Caco-2 (cell line): ENCODE measurements around the gene MACO1. TPM values are rescaled to one million over a fixed set of nuclear protein-coding genes. Genes with fewer than 3 reads are reported as not detected.
A peak's percentile ranks its signal among the peaks of the same experiment; 100 is the strongest.

ENCODE experiments used
- BruUV-seq: library from RNA; stranded (reverse); fragments of 400-500 nt; replicated peaks from 2 replicates; lab custom pipeline; 2021; lab: Mats Ljungman, UMichigan
- CTCF ChIA-PET: fragments of 300-600 bp; sonication (Branson Sonifier 250); formaldehyde crosslinking; loops from one replicate; lab custom pipeline; 2022; ENCODE audit warnings: antibody characterized with exemption; lab: Charles Lee
- POLR2A ChIA-PET: fragments of 300-600 bp; sonication (Branson Sonifier 250); formaldehyde crosslinking; loops from one replicate; lab custom pipeline; 2022; ENCODE audit warnings: antibody characterized with exemption; lab: Charles Lee
- DNase-seq, 2 experiments: peaks; one replicate each; pipeline versions ENCODE4 v3.0.0 to v3.0.0-alpha.2; 2020 to 2022
- H3K27me3 ChIP-seq: replicated peaks from 2 replicates; pipeline ENCODE4 v1.6.0; 2011; ENCODE audit warnings: low read length; ENCODE audit not compliant: control insufficient read depth, insufficient read depth
- H3K36me3 ChIP-seq: 2 replicates; pipeline ENCODE4 v1.5.1; 2011; ENCODE audit warnings: low read length; ENCODE audit not compliant: control insufficient read depth, insufficient read depth
- H3K4me1 ChIP-seq: fragments of 250-450 bp; sonication (Bioruptor Pico); 2 replicates; pipeline ENCODE4 v1.5.1; 2020; ENCODE audit warnings: mild to moderate bottlenecking
- H3K4me3 ChIP-seq: 2 replicates; pipeline ENCODE4 v1.5.1; 2011; ENCODE audit warnings: low read depth, mild to moderate bottlenecking, control low read depth, low read length
- H3K9me3 ChIP-seq: fragments of 250-450 bp; sonication (Bioruptor Pico); 2 replicates; pipeline ENCODE4 v1.5.1; 2020; ENCODE audit warnings: mild to moderate bottlenecking, moderate library complexity
- H3K27ac Mint-ChIP-seq: one replicate; pipeline ENCODE4 v1.8.0; 2022; ENCODE audit warnings: mixed read lengths; ENCODE audit not compliant: unreplicated experiment
- H3K27me3 Mint-ChIP-seq: one replicate; pipeline ENCODE4 v1.8.0; 2022; ENCODE audit warnings: mixed read lengths; ENCODE audit not compliant: insufficient read depth, unreplicated experiment
- H3K36me3 Mint-ChIP-seq: one replicate; pipeline ENCODE4 v1.8.0; 2022; ENCODE audit warnings: mild to moderate bottlenecking, mixed read lengths; ENCODE audit not compliant: insufficient read depth, unreplicated experiment
- H3K4me1 Mint-ChIP-seq: one replicate; pipeline ENCODE4 v1.8.0; 2022; ENCODE audit warnings: low read depth, mixed read lengths; ENCODE audit not compliant: unreplicated experiment
- H3K4me3 Mint-ChIP-seq: one replicate; pipeline ENCODE4 v1.8.0; 2022; ENCODE audit warnings: mild to moderate bottlenecking, moderate library complexity, mixed read lengths; ENCODE audit not compliant: unreplicated experiment
- H3K9me3 Mint-ChIP-seq: one replicate; pipeline ENCODE4 v1.8.0; 2022; ENCODE audit warnings: mixed read lengths; ENCODE audit not compliant: unreplicated experiment
- CTCF ChIP-seq, 2 experiments: fragments of 200-600 bp in 1 of 2; IDR thresholded peaks; 1 replicate in 1 of 2; 2 replicates in 1 of 2; pipeline versions ENCODE4 v1.5.1 to v1.8.0; 2011 to 2022; ENCODE audit warnings: antibody characterized with exemption in 1 of 2, control low read depth in 1 of 2, inconsistent platforms in 1 of 2, low read depth in 1 of 2, low read length in 1 of 2, mild to moderate bottlenecking in 1 of 2, moderate library complexity in 1 of 2; ENCODE audit not compliant: insufficient read depth in 1 of 2, severe bottlenecking in 1 of 2, unreplicated experiment in 1 of 2
- intact Hi-C: fragments of 100-400 bp; cut with micrococcal nuclease; formaldehyde crosslinking; loops from one replicate; pipeline ENCODE4 v1.10.0; 2022; ENCODE audit not compliant: unreplicated experiment
- total RNA-seq: library from RNA; stranded (reverse); gene quantifications from 2 replicates; pipeline ENCODE4 v1.2.3, GENCODE V29; 2022

MACO1 gene
- total RNA-seq, 1 experiment from 2014 or later, result 16.8 TPM

GRCh38 chr1:25474439-25475047 is 43.8 kb downstream of the MACO1 start:
- no peak for TF ChIP-seq CTCF (IDR thresholded peaks at IDR 0.05; ENCODE audit: insufficient read depth in 1 of 2, low read depth in 1 of 2, low read length in 1 of 2, severe bottlenecking in 1 of 2, unreplicated experiment in 1 of 2)
- Mint-ChIP-seq H3K4me3 (no peak overlapping the region), H3K9me3 (no peaks in the 10 kb centered on the region), H3K27ac (peak overlapping the region; percentile 35), H3K4me1 (peaks cover 13% of the 10 kb centered on the region), H3K36me3 (no peaks in the 10 kb centered on the region), H3K27me3 (no peaks in the 10 kb centered on the region)
- CTCF ChIA-PET, result no interaction called here
- DNase-seq, result no peak
- H3K36me3 ChIP-seq, result no peaks in the 10 kb centered on the region
- H3K4me1 ChIP-seq, result peaks cover 30% of the 10 kb centered on the region
- no TSS peak for BruUV-seq
- no peaks in the 10 kb centered on the region for H3K9me3 ChIP-seq
- intact Hi-C loops, result loop anchor here (5.0 kb wide), 1 partner anchor 288 kb away; no protein-coding TSS in a partner anchor
- POLR2A ChIA-PET, result no interaction called here
- H3K4me3 ChIP-seq, result no peak overlapping the region
- no peaks in the 10 kb centered on the region for H3K27me3 ChIP-seq

DNA sequence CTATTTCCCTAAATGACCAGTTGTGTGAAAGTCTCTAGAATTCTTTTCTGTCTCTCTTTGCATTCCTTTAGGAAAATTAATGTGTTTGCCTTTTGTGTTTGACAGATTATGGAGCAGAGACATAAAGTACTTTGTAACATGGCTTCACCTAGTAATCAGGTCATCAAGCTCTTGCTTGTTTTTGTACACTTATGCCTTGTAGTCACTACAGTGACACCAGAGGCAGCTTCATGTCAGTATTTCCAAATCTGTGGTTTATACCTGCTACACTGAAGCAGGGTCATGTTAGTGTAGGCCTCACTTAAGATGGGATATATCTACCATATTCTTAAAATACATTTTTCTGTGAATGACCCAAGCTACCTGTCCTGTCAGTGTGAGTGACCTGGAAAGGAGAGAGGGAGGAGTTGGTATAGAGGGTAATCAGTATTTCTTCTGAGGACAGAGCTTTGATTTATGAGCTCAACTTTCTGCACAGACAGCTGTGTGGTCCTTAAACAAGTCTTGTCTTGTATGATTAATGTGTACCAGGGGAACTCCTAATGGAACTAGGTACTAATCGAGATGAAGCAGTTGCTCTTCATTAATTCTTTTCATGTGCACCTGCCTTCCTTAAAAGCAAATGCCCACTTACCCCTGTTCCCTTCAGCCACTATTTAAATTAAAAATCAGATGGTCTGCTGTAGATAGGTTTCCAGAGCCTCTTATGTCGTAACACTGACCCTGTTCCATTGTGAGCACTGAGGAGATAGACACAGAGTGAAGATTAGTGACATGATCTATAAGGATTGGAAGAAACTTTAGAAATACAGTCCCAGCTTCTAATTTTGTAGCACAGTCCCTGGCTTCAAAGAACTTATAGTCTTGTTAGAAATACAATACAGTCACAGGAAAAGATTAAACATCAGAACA is 45.7 kb downstream of the MACO1 start:
- Histone ChIP-seq H3K4me3 (no peak overlapping the region), H3K9me3 (no peaks in the 10 kb centered on the region), H3K36me3 (no peaks in the 10 kb centered on the region), H3K27me3 (no peaks in the 10 kb centered on the region), H3K4me1 (peaks cover 30% of the 10 kb centered on the region)
- Mint-ChIP-seq H3K27me3 (no peaks in the 10 kb centered on the region), H3K4me3 (no peak overlapping the region), H3K36me3 (no peaks in the 10 kb centered on the region), H3K4me1 (peaks cover 13% of the 10 kb centered on the region), H3K27ac (no peak overlapping the region), H3K9me3 (no peaks in the 10 kb centered on the region)
- intact Hi-C loops, result loop anchor here (1.0 to 5.0 kb wide), 2 partner anchors 25 to 286 kb away; no protein-coding TSS in a partner anchor
- no peak for TF ChIP-seq CTCF (IDR thresholded peaks at IDR 0.05; ENCODE audit: insufficient read depth in 1 of 2, low read depth in 1 of 2, low read length in 1 of 2, severe bottlenecking in 1 of 2, unreplicated experiment in 1 of 2)
- no peak for DNase-seq
- no TSS peak for BruUV-seq
- ChIA-PET CTCF (interaction anchor here (0.7 kb wide), 1 partner anchor 13 kb away, joined by 4 read pairs; no protein-coding TSS in a partner anchor), POLR2A (no interaction called here)

- no peaks in the 10 kb centered on the region for H3K27me3 ChIP-seq
- CTCF ChIA-PET, result no interaction called here
- Mint-ChIP-seq H3K4me3 (no peak overlapping the region), H3K4me1 (peaks cover 13% of the 10 kb centered on the region), H3K27me3 (no peaks in the 10 kb centered on the region), H3K27ac (no peak overlapping the region), H3K36me3 (no peaks in the 10 kb centered on the region), H3K9me3 (no peaks in the 10 kb centered on the region)
- H3K36me3 ChIP-seq, result no peaks in the 10 kb centered on the region
- no peak for TF ChIP-seq CTCF (IDR thresholded peaks at IDR 0.05; ENCODE audit: insufficient read depth in 1 of 2, low read depth in 1 of 2, low read length in 1 of 2, severe bottlenecking in 1 of 2, unreplicated experiment in 1 of 2)
- peaks cover 30% of the 10 kb centered on the region for H3K4me1 ChIP-seq
- no peak overlapping the region for H3K4me3 ChIP-seq
- intact Hi-C loops, result loop anchor here (5.0 kb wide), 1 partner anchor 285 kb away; no protein-coding TSS in a partner anchor
- no peak for DNase-seq
- POLR2A ChIA-PET, result no interaction called here
- BruUV-seq, result no TSS peak
- H3K9me3 ChIP-seq, result no peaks in the 10 kb centered on the region
Measured at GRCh38 chr1:25477448-25478034, 46.8 kb downstream of the MACO1 start.
